ENCODE data around the gene SECISBP2.

The SECISBP2 gene

GRCh38 chr9:89351584-89352300, 33.4 kb downstream of the SECISBP2 start:
- no peak for DNase-seq

- no peak for DNase-seq
Measured at GRCh38 chr9:89352451-89352850, 34.2 kb downstream of the SECISBP2 start.

DNA sequence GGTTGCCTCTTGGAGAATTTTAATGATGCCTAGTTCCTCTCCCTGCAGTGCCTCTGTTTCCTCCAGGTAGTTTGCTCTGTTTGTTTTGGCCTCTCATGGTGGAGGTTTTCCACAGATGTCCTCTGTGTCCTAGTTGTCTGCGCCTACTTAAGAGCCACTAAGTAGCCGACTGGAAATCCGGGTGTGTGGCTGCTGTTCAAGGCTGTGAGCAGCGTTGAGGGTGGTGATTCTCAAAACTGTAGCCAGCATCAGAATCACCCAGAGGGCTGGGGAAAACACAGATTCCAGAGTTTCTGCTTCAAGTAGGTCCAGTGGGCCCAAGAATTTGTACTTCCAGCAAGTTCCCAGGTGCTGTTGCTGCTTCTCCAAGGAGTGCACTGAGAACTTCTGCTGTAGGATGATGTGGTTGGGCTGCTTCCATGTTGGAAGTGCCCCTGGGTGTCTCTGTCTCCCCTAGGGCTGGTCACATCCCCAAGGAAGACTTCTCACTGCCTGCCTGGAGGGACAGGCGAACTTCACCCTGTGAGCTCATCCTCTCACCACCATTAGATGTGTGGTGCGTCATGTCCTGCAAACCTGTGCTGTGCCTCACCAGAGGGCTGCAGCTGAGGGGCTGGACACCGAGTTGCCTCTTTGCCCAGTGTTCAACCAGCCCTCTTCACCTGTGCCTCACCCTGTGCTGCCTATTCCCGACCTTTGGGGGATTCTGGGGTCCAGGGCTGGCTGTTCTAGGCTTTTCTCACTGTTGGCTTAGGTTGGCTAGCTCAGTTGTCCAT, 34.8 kb downstream of the SECISBP2 start:
- DNase-seq: no peak

- no peak for DNase-seq
Measured at GRCh38 chr9:89353989-89354388, 35.7 kb downstream of the SECISBP2 start.

- no peak for DNase-seq
Measured at GRCh38 chr9:89354471-89354870, 36.2 kb downstream of the SECISBP2 start.

- DNase-seq: no peak
Measured at GRCh38 chr9:89356782-89357181, 38.5 kb downstream of the SECISBP2 start.

DNA sequence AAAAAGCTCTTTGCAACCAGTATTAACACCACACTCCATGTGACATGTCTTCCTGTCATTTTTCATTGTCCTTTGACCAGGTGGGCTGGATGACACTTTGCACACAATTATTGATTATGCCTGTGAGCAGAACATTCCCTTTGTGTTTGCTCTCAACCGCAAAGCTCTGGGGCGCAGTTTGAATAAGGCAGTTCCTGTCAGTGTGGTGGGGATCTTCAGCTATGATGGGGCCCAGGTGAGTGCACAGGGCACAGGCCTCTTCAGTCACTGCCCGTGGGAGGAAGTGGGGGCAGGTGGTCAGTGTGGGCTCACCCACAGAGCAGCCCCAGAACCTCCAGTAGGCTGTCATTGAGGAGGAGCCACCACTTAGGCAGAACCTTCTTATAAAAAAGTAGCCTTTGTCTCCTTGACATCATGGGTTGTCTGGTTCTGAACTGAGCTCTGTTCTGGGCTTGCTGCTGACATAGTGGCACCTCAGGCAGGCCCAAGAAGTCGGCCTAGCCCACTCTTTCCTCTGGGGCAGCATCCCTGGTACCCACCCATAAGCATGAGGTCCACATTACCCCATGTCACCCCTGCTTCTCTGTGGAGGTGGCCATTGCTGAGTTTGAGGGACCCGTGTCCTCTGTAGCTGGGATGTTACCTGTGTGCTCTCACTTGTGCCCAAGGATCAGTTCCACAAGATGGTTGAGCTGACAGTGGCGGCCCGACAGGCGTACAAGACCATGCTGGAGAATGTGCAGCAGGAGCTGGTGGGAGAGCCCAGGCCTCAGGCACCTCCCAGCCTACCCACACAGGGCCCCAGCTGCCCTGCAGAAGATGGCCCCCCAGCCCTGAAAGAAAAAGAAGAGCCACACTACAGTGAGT, 39.3 kb downstream of the SECISBP2 start:
- no peak for DNase-seq

DNA sequence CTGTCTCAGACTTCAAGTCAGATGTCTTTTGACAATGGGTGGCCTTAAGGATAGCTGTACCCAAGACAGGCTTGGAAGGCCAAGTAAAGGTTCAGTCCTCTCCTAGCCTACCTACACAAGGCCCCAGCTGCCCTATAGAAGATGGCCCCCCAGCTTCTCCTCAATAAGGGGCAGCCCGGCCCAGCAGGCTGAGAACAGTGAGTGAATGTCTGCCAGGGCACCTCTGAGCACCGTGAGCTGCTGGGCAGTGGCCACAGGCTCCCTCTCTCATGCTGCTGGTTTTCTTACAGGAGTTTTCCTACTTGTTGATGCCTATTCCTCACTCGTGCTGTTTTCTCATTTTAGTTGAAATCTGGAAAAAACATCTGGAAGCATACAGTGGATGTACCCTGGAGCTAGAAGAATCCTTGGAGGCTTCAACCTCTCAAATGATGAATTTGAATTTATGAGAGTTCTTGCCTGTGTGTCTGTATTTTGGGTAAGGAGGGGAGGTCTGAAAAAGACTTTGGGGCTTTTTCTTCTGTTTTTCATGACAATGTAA, 40.1 kb downstream of the SECISBP2 start:
- no peak for DNase-seq

GRCh38 chr9:89358985-89359384, 40.7 kb downstream of the SECISBP2 start:
- DNase-seq: no peak

GRCh38 chr9:89359751-89360261, 41.5 kb downstream of the SECISBP2 start:
- DNase-seq: no peak

GRCh38 chr9:89360465-89360864, 42.2 kb downstream of the SECISBP2 start:
- DNase-seq: no peak

GRCh38 chr9:89361031-89361430, 42.7 kb downstream of the SECISBP2 start:
- DNase-seq: no peak

- DNase-seq: no peak
Measured at GRCh38 chr9:89361816-89362646, 43.7 kb downstream of the SECISBP2 start.

DNA sequence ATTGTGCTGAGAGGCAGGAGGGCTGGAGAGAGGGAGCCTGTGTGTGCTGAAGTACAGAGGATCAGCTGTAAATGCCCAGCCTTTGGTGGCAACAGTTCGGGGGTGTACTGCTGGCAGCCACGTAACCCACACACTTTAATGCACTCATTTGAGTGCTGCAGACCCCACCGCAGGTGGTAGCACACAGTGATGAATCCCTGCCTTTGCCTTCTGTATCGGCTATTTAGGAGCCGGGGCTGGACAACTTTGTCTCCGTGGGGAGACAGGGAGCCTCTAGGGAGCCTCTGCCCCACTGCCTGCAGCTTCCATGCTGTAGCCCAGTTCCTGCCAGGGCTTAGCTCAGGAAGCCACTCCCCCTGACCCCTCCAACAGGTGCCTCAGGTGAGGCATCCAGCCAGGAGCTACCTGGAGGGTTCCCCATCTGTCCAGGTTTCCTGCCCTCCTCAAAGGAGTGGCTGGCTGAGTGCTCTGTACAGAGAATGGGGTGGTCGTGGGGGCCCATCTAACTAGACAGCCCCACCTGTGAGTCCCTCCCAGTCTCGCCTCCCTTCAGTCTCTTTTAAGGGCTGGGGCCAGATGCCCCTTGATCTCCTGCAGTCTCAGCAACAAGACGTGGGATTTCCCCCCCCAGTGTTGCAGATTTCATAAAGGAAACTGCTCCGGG, 44.5 kb downstream of the SECISBP2 start:
- no peak for DNase-seq

GRCh38 chr9:89363311-89363670, 45.0 kb downstream of the SECISBP2 start:
- DNase-seq: no peak

- no peak for DNase-seq
Measured at GRCh38 chr9:89363921-89364665, 45.8 kb downstream of the SECISBP2 start.

DNA sequence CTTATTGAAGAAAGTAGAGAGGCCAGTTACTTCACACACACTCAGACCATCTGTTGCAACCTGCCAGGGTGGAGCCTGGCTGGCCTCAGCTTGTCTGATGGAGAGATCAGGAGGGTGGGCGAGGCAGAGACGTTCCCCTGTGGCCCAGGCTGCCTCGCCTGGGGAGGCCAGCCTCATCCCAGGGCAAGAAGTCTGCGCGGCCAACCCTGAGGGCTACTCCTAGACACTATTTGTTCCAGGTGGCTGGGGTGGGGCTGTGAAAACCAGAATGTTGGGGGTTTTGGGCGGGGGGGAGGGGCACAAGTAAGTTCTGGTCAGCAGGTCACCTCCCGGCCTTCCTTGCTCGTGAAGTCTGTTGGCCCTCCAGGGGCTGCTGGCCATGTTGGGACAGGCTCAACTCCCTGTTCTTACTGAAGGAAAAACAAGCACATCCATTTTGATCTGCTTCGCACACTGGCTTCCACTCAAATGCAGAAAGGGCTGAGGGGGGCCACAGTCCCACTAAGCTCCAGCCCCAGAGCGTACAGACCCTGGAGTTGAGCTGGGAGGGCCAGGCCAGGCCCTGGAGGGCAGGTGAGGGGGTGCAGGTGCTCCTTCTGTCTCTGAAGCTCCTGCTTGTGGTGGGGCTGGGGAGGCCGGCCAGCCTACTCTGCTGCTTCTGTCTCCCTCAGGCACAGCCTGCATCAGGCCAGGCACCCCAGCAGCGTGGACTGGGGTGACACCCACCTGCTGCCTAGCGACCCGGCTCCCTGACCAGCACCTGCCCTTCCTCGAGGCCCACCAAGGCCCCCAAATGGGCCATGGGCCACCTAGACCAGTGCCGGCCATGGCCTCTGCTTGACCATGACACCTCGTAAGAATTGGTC, 46.6 kb downstream of the SECISBP2 start:
- no peak for DNase-seq

DNA sequence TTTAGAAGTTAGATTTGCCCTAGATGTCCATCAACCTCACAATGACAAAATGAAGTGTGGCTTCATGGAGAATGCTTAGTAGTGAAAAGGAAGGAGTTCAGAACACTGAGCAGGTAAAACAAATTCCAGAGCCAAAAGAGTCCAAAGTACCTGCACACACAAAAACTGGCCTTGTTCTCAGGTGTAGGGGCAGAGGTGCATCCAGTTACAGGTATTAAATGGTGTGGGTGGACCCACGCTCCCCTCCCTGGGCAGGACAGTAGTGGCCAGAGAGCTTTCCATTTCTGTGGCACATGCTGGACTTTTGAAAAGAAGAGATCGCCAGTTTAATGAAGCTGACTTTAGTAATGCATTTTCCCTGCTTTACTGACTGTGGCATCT, 47.2 kb downstream of the SECISBP2 start:
- DNase-seq: no peak

GRCh38 chr9:89366711-89367110, 48.4 kb downstream of the SECISBP2 start:
- DNase-seq: no peak

DNA sequence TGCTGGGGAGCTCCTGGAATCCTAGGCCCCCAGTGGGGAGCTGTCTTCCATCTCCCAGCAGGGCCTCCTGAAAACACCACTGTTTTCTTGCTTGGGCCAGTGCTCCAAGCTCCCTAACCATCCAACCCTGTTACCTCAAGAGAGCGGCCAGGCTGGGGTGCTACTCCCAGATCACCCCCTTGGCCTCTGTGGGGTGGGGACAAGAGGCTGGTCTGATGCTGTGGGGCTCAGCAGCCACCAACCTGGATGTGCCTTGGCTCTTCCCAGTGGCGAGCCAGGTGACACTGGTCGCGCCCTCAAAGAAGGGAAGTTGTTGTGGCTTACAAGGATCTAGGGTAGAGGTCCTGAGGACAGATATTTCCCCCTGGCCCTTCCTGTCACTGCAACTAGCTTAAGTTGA, 49.0 kb downstream of the SECISBP2 start:
- no peak for DNase-seq
